Esophagus squamous epithelium (tissue), 4 donors: ENCODE results near the gene SELENOP.

Source experiments
- CTCF ChIP-seq, 6 experiments: fragments of 450-650 bp in 4 of 6; fragments of 200-600 bp in 2 of 6; sonication (generic) in 2 of 6; IDR thresholded peaks; one replicate each; pipeline ENCODE4 v1.5.1; 2016 to 2019; ENCODE audit warnings: antibody characterized with exemption in 6 of 6, mild to moderate bottlenecking in 4 of 6, moderate library complexity in 4 of 6
- POLR2A ChIP-seq, 4 donors: fragments of 450-650 bp; IDR thresholded peaks; one replicate each; pipeline ENCODE4 v1.6.1; 2017; ENCODE audit warnings: antibody characterized with exemption in 4 of 4, mild to moderate bottlenecking in 4 of 4, moderate library complexity in 3 of 4

GRCh38 chr5:42825422-42826148, 13.9 kb upstream of the SELENOP start:
- TF ChIP-seq CTCF (IDR thresholded peaks at IDR 0.05) (no peak), POLR2A (IDR thresholded peaks at IDR 0.05) (no peak)
